SK-N-SH treated with all-trans-retinoic acid at 6 μM for 48 hours (cell line): ENCODE data around the gene RAB4B.

Experiments used
- ARNTL ChIP-seq: fragments of 450-650 bp; formaldehyde crosslinking; IDR thresholded peaks from 2 replicates; pipeline ENCODE4 v1.5.0; 2020; ENCODE audit warnings: low read depth, mild to moderate bottlenecking, moderate library complexity, borderline replicate concordance
- ESRRG ChIP-seq: fragments of 250-450 bp; sonication (Bioruptor Pico); IDR thresholded peaks from 2 replicates; pipeline ENCODE4 v1.6.1; 2021; ENCODE audit warnings: mild to moderate bottlenecking
- PATZ1 ChIP-seq: fragments of 250-450 bp; sonication (Bioruptor Pico); IDR thresholded peaks from 2 replicates; pipeline ENCODE4 v1.8.0; 2020; ENCODE audit warnings: mild to moderate bottlenecking, moderate library complexity, borderline replicate concordance
- PPARA ChIP-seq: fragments of 250-450 bp; sonication (Bioruptor Pico); IDR thresholded peaks from 2 replicates; pipeline ENCODE4 v1.5.0; 2020; ENCODE audit warnings: mild to moderate bottlenecking, borderline replicate concordance
- TOX ChIP-seq: fragments of 250-450 bp; sonication (Bioruptor Pico); IDR thresholded peaks from 2 replicates; pipeline ENCODE4 v1.8.0; 2021; ENCODE audit warnings: mild to moderate bottlenecking, moderate library complexity, borderline replicate concordance
- ZNF70 ChIP-seq: fragments of 450-650 bp; formaldehyde crosslinking; IDR thresholded peaks from 2 replicates; pipeline ENCODE4 v1.5.0; 2020; ENCODE audit warnings: mild to moderate bottlenecking, moderate library complexity
- TF ChIP-seq, protein P1 (sequence below): fragments of 250-450 bp; sonication (Bioruptor Pico); IDR thresholded peaks from 2 replicates; pipeline ENCODE4 v1.5.1; 2020; ENCODE audit warnings: low read depth, mild to moderate bottlenecking, moderate library complexity

GRCh38 chr19:40750058-40750873, 27.8 kb upstream of the RAB4B start, which contains the start of gene ACTMAP:
- TF ChIP-seq PPARA (CRISPR knock-in tag), result no peak
- no peak for TF ChIP-seq TOX
- TF ChIP-seq, protein P1, sequence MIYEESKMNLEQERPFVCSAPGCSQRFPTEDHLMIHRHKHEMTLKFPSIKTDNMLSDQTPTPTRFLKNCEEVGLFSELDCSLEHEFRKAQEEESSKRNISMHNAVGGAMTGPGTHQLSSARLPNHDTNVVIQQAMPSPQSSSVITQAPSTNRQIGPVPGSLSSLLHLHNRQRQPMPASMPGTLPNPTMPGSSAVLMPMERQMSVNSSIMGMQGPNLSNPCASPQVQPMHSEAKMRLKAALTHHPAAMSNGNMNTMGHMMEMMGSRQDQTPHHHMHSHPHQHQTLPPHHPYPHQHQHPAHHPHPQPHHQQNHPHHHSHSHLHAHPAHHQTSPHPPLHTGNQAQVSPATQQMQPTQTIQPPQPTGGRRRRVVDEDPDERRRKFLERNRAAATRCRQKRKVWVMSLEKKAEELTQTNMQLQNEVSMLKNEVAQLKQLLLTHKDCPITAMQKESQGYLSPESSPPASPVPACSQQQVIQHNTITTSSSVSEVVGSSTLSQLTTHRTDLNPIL (CRISPR knock-in tag), result no peak
- TF ChIP-seq PATZ1, result peak; percentile 10; the same call in 1 of the 2 replicates
- TF ChIP-seq ESRRG, result no peak
- TF ChIP-seq ARNTL (CRISPR knock-in tag), result peak; percentile 50; the same call in 1 of the 2 replicates
- TF ChIP-seq ZNF70, result no peak
